D341Med (cell line): ENCODE data around the gene LNX1.

Experiments
- DNase-seq: peaks from one replicate; pipeline ENCODE4 v3.0.0; 2012; ENCODE audit warnings: low spot score

Gene LNX1

DNA sequence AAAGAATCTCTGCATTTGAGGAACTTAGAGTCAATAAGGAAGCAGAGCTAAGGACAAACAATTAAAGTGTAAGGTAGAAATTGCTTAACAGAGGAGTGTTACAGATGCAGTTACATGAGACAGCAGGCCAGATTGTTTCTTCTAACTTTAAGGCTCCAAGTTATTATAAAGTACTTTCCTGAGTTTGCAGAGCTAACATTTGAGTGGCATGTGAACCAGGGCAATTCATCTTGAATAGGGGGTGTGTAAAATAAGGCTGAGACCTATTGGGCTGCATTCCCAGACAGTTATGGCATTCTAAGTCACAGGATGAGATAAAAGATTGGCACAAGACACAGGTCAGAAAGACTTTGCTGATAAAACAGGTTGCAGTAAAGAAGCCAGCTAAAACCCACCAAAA lies 7.6 kb upstream of the LNX1 start:
- DNase-seq: no peak

DNA sequence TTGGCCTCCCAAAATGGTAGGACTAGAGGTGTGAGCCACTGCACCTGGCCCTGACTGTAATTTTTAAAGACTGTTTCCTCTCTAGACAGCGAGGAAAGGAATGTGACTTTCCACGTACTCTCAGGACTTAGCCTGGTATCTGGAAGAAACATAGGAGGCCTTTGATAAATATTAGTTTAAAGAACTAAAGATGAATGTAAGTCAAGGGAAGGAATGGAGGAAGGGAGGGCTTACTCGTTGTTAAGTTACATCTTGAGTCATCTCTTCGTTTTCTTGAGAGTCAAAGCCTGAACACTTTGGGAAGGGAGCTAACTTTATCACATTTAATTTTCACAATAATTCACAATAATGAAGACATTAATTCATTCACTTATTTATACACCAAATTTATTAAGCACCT lies 7.2 kb upstream of the LNX1 start:
- DNase-seq: no peak

DNA sequence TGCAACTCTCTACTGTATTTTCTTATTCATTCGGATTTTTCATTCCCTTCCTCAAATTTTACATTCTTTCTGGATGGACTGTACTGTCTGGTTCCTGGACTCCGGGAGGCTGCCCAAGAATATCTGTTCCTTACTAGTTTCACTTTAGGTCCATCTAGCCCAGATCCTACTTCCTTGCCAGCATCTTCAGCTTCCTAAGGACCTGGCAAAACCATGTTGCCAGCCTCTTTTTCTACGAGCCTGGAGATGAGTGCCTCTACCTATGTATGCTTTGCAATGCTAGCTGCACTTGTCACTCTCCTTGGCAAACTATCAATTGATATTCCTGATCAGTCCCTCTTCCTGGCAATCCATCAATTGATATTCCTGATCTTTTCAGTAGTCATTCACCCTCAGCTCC lies 5.6 kb upstream of the LNX1 start:
- no peak for DNase-seq

DNA sequence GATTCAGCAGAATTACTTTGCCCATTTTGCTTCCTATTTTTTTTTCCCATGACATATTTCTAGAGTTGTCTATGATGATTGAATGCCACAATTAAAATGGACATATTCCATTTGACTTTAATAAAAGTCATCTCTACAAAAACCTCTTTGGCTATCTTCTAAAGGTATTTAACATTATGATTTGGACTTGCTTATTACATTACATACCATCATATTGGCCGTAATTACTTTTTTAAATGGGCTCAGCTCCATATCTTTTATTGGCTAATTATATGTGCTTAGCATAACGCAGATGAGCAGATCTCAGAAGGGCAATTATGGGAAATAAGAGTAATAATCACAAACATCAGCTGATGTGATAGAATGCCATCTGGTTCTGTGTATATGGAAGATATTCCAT lies 4.5 kb upstream of the LNX1 start:
- DNase-seq: no peak

DNA sequence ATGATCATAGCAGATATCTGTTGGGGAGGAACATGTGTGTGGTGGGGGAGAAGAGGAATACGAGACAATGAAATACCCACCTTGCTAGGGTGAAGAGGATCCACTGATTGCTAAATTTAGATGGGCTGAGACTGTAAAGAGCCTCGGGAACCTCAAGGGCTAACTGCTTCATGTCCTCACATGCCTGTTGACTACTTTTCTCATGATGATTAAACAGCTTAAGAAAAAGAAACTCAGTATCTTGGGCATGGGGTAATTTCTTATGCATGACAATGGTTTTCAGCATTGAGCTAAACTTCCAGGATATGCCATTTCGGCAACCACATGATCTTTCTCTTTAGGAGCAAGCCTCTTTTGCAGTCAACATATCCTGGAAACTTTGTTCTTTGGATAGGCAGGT lies 3.9 kb upstream of the LNX1 start:
- no peak for DNase-seq

DNA sequence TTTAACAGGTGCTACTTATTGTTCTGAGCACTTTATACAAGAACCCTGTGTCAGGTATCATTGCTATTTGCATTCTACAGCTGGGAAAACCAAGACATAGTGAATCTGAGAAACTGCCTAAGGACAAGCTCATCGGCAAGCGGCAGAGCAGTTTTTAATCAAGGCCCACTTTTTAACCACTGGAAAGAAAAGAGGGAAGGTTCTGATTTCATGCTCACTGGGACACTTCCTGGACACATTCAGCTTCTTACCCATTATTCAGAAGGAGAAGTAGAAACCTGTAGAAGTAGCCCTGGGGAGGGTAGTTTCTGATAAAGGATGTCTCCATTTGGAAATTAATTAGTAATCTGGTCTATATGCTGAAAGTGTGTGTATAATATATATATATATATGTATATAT lies 2.5 kb upstream of the LNX1 start:
- no peak for DNase-seq

DNA sequence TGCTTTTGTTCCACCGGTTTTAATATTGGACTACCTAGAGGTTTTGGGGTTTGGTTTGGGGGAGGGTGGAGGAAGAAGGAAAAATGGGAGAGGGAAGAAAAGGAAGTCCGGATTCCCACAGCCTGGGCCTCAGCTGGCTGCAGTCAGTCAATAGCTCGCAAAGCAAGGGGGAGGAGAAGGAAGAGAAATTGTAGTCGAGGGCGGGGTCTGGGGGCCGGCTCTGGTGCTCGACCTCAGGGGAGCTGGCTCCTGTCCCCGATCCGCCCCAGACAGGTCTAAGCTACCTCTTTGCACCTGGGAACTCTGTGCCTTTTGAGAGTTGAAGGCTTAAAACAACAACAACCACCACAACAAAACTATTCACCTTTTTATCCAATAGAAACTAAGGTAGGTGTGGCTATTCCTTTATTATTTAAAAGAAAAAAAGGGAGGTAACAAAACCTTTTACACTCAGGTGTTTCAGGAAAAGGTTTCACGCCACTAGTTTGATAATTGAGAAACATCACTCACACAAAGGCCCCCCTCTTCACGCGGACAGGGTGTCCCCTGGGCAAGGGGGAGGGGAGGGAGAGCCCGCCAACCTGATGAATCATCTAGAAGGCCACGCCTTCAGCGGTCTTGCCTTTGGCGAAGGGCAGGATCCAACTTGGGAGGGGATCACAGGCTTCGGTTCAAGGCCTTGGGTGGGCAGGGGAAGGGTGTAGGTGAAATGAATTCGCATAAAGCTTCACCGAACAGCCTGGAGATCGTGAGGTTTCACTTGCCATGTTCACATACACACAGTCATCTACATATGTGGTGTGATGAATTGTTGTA lies 1.6 kb upstream of the LNX1 start:
- no peak for DNase-seq

DNA sequence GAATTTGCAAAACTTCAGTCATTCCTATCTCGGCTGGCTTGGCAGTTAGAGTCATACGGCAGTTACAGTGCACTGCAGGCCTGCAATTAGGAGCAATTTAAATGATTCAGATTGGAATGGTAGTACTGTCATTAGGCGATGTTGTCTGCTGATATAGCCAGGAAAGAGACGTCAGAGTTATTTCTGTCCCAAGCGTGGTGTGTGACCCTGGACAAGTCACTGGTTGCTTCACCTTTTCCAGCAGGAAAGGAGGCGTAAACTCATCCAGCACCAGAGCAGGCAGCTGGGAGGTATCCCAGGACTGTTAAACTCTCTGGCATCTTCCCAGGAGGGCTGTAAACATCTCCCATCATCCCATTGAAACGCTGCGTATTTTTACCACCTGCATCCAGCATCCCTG lies 836 bp upstream of the LNX1 start:
- DNase-seq: no peak

DNA sequence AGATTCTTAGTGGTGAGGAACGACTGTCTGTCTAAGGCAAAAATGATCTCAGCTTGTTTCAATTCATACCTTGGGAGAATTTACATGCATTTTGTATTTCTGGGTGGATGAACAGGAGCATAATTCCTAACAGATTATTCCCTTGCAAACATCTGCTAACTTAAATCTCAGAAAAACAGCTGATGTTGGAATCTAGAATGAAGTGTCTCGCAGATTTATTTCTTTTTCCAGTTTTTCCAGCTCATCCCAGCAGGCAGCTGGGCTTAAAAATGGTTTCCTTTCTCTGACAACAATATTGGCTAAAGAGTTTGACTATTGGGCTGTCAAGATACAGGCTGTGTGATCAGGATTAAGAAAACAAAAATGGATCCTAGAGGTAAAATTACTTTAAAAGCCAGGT lies 1.1 kb downstream of the LNX1 start:
- DNase-seq: no peak

DNA sequence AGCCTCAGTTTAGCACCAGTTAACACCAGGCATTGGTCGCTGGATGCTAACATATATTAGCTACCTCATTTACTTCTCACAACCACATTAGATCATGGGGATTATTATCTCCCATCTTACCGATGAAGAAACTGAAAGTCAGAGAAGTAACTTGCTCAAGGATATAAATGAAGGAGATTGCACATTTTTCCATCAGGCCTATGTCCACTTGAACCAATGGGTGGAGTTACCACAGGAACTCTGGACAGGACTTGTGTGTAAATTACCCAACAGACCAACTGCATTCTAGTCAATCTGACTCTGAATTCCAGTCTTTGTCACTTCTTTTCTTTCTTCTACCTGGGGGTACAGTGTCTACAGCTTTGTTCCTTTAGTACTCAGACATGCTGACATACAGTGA lies 1.8 kb downstream of the LNX1 start:
- no peak for DNase-seq

DNA sequence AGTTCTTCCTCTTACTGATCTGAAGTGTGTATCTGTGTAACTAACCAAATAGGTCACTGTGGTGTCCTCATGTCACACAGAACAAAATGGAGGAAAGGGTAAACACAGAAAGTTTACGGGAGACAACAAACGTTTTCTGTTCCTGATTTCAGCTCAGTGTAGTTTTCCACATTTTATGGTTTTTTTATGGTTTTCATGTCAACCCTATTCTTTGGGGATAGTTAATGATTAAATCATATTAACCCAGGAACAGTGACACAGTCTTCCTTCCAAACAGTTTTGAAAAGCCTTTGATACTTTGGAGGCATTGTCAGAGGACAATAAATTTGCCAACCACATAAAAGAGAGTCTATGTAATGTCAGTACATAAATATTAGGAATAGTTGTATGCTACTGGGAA lies 4.2 kb downstream of the LNX1 start:
- DNase-seq: no peak

DNA sequence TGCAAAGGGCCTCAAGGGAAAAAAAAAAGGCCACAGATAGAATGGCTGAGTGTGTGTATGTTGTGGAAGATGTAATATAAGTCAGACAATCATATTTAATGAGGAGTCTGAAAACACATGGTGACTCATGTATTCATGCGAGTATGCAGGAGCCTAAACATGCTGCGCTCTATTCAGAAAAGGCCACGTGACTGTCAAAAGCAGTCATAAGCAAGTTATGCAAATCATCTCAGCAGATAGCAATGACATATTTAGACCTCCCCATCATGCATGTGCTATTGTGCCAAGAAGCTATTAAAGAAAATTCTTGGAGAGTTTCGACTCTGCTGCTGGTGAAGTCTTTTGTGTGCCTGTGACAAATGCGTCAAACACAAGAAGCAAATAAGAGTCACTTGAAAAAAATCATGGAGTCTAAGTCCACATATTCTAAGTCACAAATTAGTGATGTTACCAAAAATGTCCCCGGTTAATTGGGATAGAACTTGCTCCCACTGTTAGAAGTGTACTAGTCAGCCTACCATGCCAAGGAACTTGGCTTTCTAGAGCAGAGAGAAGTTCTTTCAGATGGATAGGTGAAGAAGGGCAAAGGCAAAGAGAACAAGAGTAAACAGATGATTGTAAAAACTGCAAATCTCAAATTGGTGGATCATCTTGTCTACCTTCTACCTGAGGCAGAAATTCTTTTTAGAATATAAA lies 5.0 kb downstream of the LNX1 start:
- DNase-seq: no peak

DNA sequence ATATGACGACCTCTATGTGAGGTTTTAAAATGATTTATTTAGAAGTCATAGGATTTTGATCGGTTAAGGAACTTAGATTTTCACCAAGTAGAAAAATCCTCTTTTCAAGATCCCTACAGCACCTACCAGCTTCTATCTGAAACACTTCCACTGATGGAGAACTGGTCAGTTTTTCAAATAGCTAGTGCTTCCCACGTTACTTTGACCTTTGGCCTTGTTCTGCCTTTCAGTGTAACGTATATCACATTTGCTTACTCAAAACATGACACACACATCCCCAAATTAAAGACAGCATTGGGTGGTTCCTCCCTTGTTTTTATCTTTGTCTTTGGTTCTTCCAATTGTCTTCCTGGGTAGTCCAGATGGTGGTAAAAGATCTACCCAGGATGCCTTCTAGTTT lies 6.6 kb downstream of the LNX1 start:
- no peak for DNase-seq

DNA sequence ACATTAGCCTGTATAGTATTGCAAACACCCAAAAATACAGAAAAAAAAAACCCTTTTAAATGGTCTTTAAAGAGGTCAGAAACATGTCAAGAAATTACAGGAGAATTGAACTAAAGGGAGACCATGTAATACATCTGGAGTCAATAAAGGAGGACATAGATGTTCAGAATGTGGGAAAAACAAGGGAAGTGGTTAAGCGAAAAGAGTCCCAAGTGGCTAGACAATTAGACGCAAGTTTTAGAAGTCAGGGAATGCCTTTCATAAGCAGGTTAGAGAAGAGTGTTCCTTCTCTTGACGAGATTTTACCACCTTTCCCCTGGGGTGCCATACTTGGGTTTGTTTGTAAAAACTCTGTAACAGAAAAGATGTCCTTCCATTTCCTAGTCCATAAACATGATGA lies 7.8 kb downstream of the LNX1 start:
- DNase-seq: no peak

DNA sequence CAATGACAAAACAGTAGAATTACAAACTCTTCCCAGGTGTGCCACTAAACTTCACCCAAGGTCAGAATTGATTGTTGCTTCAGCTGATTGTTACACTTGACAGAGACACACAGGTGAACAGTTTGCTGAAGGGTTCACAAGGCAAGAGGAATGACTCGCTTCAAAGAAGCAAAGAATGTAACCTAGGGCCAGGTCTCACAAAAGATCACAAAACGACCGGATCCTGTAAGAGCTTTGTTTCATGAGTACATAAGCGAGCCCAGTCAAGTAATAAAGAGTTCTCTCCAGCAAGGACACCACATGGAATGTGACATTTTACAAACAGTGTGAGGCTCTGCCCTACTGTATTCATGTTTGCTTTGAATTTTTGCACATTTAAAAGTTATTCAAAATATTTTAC lies 9.1 kb downstream of the LNX1 start:
- no peak for DNase-seq

DNA sequence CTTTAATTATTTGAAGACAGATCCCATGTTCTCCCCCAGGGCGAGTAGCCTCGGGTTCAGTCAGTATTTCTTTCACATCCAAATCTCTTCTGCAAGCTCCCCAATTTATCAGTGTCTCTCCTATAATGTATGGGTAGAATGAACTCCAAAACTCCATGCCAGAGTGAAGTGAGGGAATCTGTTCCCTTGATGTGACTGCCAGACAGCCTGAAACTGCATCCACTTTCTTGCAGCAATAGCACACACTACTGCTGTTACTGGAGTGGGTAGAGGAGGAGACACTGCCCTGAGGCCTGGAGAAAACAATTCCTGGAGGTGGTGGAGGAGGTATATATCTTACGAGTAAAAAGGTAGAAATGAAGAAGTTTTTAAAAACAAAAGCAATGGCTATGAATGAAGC lies 11.0 kb downstream of the LNX1 start:
- DNase-seq: no peak

DNA sequence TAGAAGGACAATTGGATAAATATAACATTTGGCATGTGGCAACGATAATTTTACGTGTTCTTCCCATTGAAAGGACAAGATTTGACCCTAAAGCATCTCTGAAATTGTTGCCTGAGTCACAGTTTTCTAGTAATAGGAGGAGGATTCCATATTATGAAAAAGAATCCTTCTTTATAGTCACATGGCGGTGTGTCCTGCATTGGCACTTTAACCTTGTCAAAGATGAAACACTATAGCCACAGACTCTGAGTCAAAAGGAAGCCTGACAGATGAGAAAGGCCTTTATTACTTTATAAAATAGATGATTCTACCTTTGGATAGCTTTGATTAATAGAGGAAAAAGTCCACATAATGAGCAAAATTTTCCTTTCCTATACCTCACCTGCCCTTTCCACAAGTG lies 11.5 kb downstream of the LNX1 start:
- DNase-seq: no peak

DNA sequence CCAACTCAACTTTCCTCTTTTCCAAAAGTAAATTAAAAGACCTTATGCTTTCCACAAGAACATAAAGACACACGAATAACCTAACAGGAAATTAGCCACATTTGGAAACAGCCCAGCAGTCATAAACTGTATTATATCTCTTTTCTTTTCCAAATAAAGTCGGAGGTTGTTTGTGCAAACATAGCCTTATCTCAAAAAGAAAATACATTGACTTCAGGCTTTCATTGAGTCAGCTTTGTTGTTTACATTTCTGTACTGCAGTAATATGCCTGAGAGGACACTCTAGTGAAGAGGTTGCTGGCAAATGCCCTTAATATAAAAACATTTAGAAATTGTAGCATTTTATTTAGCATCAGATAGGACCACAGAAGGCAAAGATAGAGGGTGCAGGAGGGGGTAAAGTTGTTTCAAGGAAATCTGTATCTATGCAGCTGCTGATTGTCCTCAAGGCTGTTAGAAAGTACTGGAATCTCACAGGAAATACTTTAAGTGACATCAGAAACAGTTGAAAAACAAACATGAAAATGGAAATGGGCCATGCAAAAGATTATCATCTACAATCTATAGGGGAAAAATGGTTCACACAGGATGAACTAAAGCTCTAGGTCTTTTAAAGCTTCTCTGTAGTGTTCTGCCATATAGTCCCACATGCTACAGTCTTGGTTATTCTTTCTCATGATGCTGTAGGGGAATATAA lies 14.5 kb downstream of the LNX1 start:
- DNase-seq: no peak

DNA sequence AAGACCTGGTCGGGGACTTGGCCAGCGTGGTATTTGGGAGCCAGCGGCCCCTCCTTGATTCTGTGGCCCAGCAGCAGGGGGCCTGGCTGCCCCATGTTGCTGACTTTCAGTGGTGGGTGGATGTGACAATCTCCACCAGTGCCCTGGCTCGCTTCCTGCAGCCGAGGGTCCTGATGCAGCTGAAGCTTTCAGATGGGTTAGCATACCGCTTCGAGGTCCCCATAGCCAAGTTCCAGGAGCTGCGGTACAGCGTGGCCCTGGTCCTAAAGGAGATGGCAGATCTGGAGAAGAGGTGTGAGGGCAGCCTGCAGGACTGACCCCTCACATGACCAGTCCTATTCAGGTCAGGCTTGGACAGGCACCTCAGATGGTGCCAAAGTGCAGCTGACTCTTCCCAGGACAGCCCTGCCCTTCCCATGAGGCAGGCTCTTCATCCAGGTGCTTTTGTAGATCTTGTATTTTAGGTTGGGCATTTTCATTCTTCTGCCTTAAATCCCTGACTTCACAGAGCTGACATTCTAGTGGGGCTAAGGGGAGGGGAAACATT lies 15.1 kb downstream of the LNX1 start:
- DNase-seq: no peak

DNA sequence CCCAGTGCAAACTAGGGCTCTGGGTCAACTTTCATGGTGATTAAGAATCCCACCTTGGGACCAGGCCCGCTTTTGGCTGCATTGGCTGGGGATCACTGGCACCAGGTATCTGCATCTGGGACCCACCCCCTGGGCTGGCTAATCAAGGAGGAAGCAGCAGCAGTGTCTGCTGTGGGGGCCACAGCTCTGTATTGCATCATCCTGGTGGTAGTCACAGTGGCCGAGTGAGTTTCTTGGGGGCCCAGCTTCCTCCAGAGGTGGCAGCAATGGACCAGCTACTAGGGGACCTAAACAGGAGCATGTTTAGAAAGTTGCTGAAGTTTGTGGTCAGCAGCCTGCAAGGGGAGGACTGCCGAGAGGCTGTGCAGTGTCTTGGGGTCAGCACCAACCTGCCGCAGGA lies 15.7 kb downstream of the LNX1 start:
- DNase-seq: no peak

DNA sequence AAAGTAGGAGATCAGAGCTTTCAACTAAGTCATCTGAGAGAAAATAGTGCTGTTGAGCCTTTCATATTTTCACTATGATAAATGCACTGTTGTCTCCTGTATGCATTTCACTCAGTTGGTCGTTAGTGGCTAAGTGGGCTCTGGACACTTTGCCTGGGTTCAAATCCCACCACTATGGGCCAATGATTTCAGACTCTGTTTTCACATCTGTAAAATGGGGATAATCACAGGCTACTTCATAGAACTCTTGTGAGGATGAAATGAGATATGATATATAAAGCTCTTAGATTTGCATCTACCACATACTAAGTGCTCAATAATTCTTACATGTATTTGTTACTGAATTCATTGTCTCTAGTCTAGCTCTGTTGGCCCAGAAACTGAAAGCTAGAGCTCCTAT lies 16.8 kb downstream of the LNX1 start:
- DNase-seq: no peak

DNA sequence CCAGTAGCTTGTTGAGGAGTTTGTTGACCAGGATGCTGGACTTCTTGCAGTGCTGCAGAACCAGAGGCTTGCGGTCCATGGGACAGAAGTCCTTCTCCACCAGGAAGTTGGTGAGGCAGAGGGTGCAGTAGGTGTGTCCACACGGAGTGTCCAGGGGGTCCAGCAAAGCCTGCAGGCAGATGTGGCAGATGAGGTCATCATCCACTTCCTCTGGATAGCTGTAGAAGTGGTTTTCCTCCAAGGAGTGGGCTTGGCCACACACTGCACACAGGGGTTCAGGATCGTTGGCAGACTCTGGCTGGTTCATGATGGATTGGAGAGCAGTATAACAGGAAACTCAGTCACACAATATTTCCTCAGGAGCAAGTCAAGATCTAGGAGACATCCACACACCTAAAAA lies 17.6 kb downstream of the LNX1 start:
- DNase-seq: no peak

DNA sequence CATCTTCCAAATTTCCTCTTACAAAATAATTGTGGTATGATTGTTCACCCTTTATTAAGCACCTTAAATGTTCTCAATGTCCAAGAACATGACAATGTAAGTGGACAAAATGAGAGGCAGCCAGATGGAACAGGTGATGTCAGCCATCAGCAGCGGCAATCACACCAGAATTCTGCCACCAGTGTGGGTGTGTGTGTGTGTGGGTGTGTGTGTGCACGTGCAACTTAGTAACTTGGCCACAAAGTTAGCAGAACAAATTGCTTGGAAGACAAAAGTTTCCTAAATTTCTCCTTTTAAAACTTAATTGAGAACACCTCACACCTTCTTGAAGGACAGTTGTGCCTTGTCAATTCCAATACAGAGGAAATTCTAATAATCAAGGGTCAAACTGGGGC lies 18.7 kb downstream of the LNX1 start:
- DNase-seq: no peak
